A375 (cell line): ENCODE results near the gene NR0B1. TPM values are rescaled to one million over a fixed set of nuclear protein-coding genes. Genes with fewer than 3 reads are reported as not detected.

Experiments
- total RNA-seq: library from RNA; depleted of rRNA; stranded (reverse); fragments of >200 nt; shearing (Covaris generic); gene quantifications from 2 replicates; pipeline ENCODE4 v1.2.3, GENCODE V29; 2014; rRNA removed

Gene NR0B1, protein sequence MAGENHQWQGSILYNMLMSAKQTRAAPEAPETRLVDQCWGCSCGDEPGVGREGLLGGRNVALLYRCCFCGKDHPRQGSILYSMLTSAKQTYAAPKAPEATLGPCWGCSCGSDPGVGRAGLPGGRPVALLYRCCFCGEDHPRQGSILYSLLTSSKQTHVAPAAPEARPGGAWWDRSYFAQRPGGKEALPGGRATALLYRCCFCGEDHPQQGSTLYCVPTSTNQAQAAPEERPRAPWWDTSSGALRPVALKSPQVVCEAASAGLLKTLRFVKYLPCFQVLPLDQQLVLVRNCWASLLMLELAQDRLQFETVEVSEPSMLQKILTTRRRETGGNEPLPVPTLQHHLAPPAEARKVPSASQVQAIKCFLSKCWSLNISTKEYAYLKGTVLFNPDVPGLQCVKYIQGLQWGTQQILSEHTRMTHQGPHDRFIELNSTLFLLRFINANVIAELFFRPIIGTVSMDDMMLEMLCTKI
- 0.37 and 0.91 TPM in 2 replicates for total RNA-seq

GRCh38 chrX:30309139-30309571 lies at the start of gene NR0B1:
NR0B1 (minus strand) TSS chrX:30309390; CDS start chrX:30309363, 27 bp downstream.

Other genes with a start within 250 kb of the NR0B1 start
- 0.15 and 0.29 TPM in 2 replicates for gene MAGEB2, start 93.8 kb downstream of the NR0B1 start, total RNA-seq
- not detected in 2 replicates for gene MAGEB3, start 78.7 kb downstream of the NR0B1 start, total RNA-seq
- gene MAGEB4, start 67.4 kb downstream of the NR0B1 start, total RNA-seq = not detected in 2 replicates
- gene MAGEB1, start 62.2 kb downstream of the NR0B1 start, total RNA-seq = not detected in 2 replicates